ENCODE results near the gene UIMC1.

Gene UIMC1

DNA sequence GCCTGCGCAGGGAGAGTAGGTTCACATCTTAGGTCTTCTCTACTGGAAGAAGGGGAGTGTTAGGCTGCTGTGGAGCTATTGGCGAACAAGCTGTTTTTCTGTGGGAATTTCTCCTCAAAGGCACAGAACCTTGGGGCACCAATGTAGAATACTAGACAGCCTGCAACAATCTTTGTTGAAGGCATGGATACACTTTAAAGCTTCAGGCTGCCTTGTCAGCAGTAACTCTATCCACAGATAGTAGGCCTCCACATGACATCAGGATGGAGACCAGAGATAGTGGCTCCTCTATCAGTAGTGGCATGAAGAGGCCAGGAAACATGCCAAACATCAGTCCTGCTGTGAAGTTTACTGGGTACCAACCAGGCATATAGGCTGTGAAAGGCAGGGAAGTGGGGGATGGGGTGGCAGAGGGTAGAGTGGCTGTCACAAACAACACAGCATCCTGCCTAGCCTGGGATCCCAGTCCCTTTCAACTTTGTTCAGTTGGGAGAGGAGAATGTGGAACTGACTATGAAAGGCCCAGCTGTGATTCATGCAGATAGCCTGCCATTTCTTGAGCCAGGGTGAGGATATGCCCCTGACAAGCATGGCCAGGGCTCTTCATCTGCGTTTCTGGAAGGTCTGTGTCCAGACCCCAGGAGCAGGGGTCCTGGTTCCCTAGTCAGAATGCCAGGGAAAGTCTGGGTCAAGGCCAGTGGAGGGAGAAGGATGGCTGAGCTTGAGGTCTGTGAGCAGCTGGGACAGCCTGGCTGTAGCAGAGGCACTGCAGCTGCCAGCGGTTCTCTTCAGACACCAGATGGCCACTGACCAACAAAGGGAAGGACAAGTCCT is 106.4 kb downstream of the UIMC1 start:
- Histone ChIP-seq H3K27me3 (ENCODE audit: control insufficient read depth, insufficient read depth, low read length) (no peaks in the 10 kb centered on the region), H3K4me1 (ENCODE audit: control insufficient read depth, insufficient read depth, low read length) (peaks cover 6% of the 10 kb centered on the region), H3K9me3 (ENCODE audit: control insufficient read depth, insufficient read depth, low read length) (no peaks in the 10 kb centered on the region)

DNA sequence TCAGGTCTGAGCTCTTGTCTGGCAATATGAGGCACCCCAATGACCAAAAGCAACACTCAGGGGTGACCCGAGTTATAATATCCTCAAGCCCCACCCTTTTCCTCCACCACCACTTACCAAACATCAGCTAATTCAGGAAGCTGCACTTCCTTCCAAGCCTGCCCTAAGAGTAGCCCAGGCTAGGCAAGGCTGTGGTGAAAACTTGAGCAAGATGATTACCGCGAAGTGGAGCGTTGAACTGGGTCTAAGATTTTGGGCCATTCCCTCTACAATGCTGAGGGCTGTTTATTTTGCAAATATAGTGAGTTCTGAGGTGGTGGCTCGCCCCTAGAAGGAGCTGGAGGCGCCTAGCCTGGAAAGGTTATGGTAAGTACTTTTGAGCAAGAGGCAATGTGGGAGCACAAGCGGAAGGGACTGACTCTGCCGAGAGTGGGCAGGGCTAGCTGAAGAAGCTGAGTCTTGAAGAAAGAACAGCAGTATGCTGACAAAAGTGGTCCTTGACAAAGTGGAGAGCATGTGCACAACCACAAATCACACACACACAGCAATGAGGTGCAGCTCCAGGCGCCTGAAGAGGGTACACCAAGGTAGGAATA is 107.2 kb downstream of the UIMC1 start, which contains the start of gene HK3:
Gene HK3 (minus strand): TSS at position 51 of the 596 bp plus-strand sequence. CDS start 3,187 bp downstream, outside the sequence.
- Histone ChIP-seq H3K36me3 (ENCODE audit: control insufficient read depth, insufficient read depth, low read length) (peaks cover 13% of the 10 kb centered on the region), H3K9me3 (ENCODE audit: control insufficient read depth, insufficient read depth, low read length) (no peaks in the 10 kb centered on the region), H3K4me1 (ENCODE audit: control insufficient read depth, insufficient read depth, low read length) (peaks cover 6% of the 10 kb centered on the region), H3K9ac (ENCODE audit: low read depth, low read length) (no peak within 1 kb of the TSS), H3K4me3 (ENCODE audit: low read depth, low read length) (no peak within 1 kb of the TSS), H3K27me3 (ENCODE audit: control insufficient read depth, insufficient read depth, low read length) (no peaks in the 10 kb centered on the region)

More for the DNA sequence above, 106.4 kb downstream of the UIMC1 start:
- Histone ChIP-seq H3K9ac (ENCODE audit: low read depth, low read length) (no peak overlapping the region), H3K4me3 (ENCODE audit: low read depth, low read length) (no peak overlapping the region), H3K36me3 (ENCODE audit: control insufficient read depth, insufficient read depth, low read length) (peaks cover 15% of the 10 kb centered on the region)

DNA sequence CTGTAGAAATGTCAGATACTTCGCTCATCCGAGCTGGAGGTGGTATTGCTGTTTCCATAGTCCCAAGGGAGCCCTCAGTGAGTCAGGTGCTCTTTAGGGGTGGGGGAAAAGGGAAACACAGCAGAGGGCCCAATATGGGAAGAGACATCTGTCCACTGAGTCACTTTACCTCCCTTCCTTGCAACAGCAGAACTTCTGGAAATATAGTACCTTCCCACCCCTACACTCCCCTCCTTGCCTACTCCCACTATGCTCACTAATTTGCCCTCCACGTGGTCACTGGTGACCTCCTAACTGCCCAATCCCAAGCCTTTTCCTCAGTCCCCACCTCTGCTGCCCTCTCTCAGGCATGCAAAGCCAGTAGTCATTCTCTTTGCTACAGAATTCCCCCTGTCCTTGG is 109.3 kb downstream of the UIMC1 start:
- no peak overlapping the region for H3K9ac ChIP-seq (ENCODE audit: low read depth, low read length)
- H3K9me3 ChIP-seq (ENCODE audit: control insufficient read depth, insufficient read depth, low read length) = no peaks in the 10 kb centered on the region
- H3K36me3 ChIP-seq (ENCODE audit: control insufficient read depth, insufficient read depth, low read length) = no peaks in the 10 kb centered on the region
- H3K27me3 ChIP-seq (ENCODE audit: control insufficient read depth, insufficient read depth, low read length) = no peaks in the 10 kb centered on the region
- H3K4me3 ChIP-seq (ENCODE audit: low read depth, low read length) = no peak overlapping the region
- H3K4me1 ChIP-seq (ENCODE audit: control insufficient read depth, insufficient read depth, low read length) = peaks cover 6% of the 10 kb centered on the region

DNA sequence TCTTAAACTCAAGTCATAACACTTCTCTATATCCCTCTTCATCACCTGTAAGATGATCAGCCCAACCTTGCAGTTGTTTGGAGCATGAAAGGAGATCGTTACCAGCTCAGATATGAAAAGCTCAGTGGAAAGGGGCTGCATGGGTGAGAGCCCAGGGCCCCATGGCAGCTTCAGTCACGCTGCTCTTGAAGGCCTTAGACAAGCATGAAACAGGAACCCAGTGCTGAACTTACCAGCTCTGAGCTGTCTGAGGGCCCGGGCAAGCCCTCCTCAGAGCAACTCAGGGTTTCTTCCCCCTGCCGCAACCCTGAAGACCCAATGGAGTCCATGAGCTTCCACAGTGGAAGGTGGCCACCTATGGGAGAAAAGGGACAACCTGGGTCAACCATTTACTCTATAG is 110.7 kb downstream of the UIMC1 start:
- H3K9ac ChIP-seq (ENCODE audit: low read depth, low read length) = no peak overlapping the region

DNA sequence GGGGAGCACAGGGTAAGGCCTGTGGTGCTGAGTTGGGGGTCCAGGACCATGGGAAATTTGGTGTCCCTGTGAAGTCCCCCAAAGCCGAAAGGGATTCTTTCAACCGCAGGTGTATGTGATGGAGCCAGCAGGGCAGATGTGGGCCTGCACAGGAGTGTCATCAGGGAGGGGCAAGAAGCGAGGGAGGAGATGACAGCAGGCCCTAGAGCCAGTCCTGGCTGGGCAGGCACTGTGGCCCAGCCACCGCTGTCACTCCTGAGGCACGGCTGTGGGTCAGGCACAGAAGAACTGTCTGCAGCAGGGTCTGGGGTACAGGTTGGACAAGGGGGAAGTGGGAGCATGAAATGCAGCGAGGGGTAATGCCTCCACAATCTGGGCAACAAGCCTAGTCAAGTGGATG is 112.3 kb downstream of the UIMC1 start:
- no peaks in the 10 kb centered on the region for H3K9me3 ChIP-seq (ENCODE audit: control insufficient read depth, insufficient read depth, low read length)

More for the DNA sequence above, 110.7 kb downstream of the UIMC1 start:
- H3K4me1 ChIP-seq (ENCODE audit: control insufficient read depth, insufficient read depth, low read length) = peaks cover 6% of the 10 kb centered on the region
- no peaks in the 10 kb centered on the region for H3K36me3 ChIP-seq (ENCODE audit: control insufficient read depth, insufficient read depth, low read length)
- no peaks in the 10 kb centered on the region for H3K27me3 ChIP-seq (ENCODE audit: control insufficient read depth, insufficient read depth, low read length)
- no peaks in the 10 kb centered on the region for H3K9me3 ChIP-seq (ENCODE audit: control insufficient read depth, insufficient read depth, low read length)
- H3K4me3 ChIP-seq (ENCODE audit: low read depth, low read length) = no peak overlapping the region

DNA sequence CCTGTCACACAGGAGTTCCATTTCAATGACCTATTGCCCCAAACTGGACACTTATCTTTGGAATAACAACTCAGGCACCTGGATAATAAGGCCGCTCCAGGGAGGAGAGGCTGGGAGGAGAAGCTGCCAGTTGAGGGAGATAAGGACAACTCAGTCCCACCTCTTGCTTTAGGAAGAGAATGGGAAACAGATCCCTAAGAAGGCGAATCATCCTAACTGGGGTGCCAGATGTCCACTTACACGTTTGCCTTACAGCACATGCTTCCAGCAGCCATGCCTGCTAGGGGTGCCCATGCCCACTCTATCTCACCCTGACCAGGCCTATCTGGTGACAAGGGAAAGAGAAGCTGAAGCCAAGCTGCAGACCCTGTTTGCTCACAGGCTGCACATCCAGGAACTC is 113.9 kb downstream of the UIMC1 start:
- H3K9ac ChIP-seq (ENCODE audit: low read depth, low read length) = no peak overlapping the region
- H3K27me3 ChIP-seq (ENCODE audit: control insufficient read depth, insufficient read depth, low read length) = no peaks in the 10 kb centered on the region
- no peak overlapping the region for H3K4me3 ChIP-seq (ENCODE audit: low read depth, low read length)
- H3K36me3 ChIP-seq (ENCODE audit: control insufficient read depth, insufficient read depth, low read length) = no peaks in the 10 kb centered on the region
- H3K9me3 ChIP-seq (ENCODE audit: control insufficient read depth, insufficient read depth, low read length) = no peaks in the 10 kb centered on the region
- no peaks in the 10 kb centered on the region for H3K4me1 ChIP-seq (ENCODE audit: control insufficient read depth, insufficient read depth, low read length)

More for the DNA sequence above, 112.3 kb downstream of the UIMC1 start:
- H3K4me3 ChIP-seq (ENCODE audit: low read depth, low read length) = no peak overlapping the region
- no peaks in the 10 kb centered on the region for H3K36me3 ChIP-seq (ENCODE audit: control insufficient read depth, insufficient read depth, low read length)
- H3K9ac ChIP-seq (ENCODE audit: low read depth, low read length) = no peak overlapping the region
- H3K27me3 ChIP-seq (ENCODE audit: control insufficient read depth, insufficient read depth, low read length) = no peaks in the 10 kb centered on the region
- H3K4me1 ChIP-seq (ENCODE audit: control insufficient read depth, insufficient read depth, low read length) = peaks cover 2% of the 10 kb centered on the region

DNA sequence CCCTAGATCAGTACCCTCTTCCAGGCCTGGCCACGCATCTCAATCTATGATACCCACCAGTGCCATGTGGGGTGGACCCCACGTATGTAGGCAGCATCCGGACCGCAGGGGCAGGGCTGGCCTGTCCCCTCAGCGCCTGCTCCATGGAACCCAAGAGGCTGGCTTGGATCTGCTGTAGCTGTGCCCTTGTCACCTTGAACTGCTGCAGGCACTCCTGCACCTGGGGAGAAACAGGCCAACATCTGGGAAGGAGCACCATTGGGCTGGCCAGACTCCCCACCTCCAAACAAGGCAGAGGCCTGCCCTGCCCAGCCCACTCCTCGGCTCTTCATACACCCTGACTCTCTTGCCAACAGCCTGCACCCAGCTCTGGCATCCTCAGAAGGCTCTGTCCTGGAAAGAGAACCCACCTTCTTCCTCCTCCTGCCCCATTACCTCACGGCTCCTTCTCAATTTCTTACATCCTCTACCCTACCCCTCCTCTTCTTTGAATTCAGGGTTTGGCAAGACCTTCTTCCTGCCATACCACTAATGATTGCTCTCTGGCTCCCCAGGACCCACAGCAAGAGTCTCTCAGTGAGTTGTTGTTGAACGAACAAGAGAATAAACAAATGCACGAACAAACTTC is 115.1 kb downstream of the UIMC1 start:
- Histone ChIP-seq H3K4me3 (ENCODE audit: low read depth, low read length) (no peak overlapping the region), H3K36me3 (ENCODE audit: control insufficient read depth, insufficient read depth, low read length) (no peaks in the 10 kb centered on the region), H3K9me3 (ENCODE audit: control insufficient read depth, insufficient read depth, low read length) (no peaks in the 10 kb centered on the region), H3K27me3 (ENCODE audit: control insufficient read depth, insufficient read depth, low read length) (no peaks in the 10 kb centered on the region), H3K9ac (ENCODE audit: low read depth, low read length) (no peak overlapping the region), H3K4me1 (ENCODE audit: control insufficient read depth, insufficient read depth, low read length) (no peaks in the 10 kb centered on the region)

DNA sequence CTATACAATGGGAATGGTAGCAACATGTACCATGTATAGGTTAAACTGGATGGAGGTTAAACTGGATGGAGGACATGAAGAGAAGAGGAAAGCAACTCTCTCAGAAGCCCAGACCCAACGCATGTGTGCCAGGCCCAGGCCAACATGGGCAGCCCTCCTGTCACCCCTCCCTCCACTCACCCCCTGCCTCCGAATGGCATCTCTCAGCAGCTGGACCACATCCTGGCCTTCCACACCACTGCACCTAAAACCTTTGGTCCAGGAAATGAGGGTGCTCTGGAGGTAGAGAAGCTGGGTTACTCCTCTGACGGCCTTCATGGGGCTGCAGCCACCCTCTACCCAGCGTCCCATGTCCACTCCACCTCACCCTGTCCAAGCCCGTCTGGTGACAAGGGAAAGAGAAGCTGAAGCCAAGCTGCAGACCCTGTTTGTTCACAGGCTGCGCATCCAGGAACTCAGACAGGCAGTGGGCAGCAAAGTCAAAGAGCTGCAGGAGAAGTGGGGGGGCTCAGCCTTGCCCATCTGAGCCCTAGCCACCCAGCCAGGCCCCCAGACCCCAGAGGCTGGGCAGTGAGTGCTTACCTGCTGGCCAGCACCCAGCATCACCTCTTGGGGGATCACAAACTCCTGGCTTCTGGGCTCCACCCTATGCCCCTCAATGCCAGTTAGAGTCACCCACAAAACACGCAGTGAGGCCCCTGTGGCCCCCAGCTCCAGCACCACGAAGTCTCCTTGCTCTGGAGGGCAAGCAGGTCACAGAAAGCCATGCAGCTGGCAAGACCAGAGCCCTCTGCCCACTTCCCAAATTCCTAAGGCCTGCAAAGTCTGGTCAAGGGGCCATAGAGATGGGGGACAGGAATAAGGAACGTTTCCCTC is 115.9 kb downstream of the UIMC1 start:
- no peaks in the 10 kb centered on the region for H3K4me1 ChIP-seq (ENCODE audit: control insufficient read depth, insufficient read depth, low read length)
- no peak overlapping the region for H3K9ac ChIP-seq (ENCODE audit: low read depth, low read length)
- H3K36me3 ChIP-seq (ENCODE audit: control insufficient read depth, insufficient read depth, low read length) = no peaks in the 10 kb centered on the region

DNA sequence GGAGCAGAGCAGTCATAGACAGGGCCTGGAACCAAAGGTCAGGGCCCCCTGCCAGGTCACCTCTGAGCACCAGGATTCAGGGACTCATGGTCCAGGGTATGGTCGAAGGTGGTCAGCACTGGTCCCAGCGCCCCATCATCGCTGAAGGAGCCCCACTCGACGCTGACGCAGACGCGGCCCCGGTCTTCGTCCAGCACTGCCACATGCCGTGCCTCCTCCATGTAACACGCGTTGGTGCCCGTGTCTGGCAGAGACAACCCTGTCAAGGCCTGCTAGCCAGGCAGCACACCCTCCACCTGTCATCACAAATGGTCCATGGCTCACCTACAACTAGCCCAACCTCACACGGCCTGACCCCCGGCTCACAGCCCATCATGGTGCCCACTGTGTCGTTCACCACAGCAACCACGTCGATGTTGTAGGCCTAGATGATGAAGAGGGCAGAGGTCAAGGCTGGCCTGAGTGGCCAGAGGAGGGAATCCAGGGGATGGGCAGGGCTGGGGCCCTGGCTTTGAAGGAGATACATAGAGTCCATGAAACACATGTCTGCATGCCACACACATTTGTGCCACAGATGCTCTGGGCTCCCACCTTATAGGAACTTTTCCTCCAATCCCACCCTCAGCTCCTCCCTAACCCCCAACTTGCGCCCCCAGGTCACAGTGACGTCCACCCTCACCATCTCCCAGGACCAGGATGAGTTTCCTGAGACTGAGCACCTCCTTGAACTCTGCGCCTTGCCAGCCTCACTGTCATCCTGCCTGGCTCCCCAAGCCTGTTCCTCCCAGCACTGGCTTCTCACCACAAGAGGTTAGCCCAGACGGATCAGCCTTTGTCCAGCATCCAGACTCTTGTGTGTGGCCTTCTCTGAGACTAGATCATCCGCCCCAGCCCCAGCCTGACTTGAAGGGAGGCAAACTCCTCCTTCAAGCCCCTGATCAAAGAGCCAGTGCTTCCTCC is 117.0 kb downstream of the UIMC1 start:
- H3K36me3 ChIP-seq (ENCODE audit: control insufficient read depth, insufficient read depth, low read length) = no peaks in the 10 kb centered on the region
- H3K4me3 ChIP-seq (ENCODE audit: low read depth, low read length) = no peak overlapping the region
- H3K9me3 ChIP-seq (ENCODE audit: control insufficient read depth, insufficient read depth, low read length) = no peaks in the 10 kb centered on the region
- no peaks in the 10 kb centered on the region for H3K4me1 ChIP-seq (ENCODE audit: control insufficient read depth, insufficient read depth, low read length)
- H3K9ac ChIP-seq (ENCODE audit: low read depth, low read length) = no peak overlapping the region
- no peaks in the 10 kb centered on the region for H3K27me3 ChIP-seq (ENCODE audit: control insufficient read depth, insufficient read depth, low read length)

More for the DNA sequence above, 115.9 kb downstream of the UIMC1 start:
- Histone ChIP-seq H3K4me3 (ENCODE audit: low read depth, low read length) (no peak overlapping the region), H3K27me3 (ENCODE audit: control insufficient read depth, insufficient read depth, low read length) (no peaks in the 10 kb centered on the region), H3K9me3 (ENCODE audit: control insufficient read depth, insufficient read depth, low read length) (no peaks in the 10 kb centered on the region)

DNA sequence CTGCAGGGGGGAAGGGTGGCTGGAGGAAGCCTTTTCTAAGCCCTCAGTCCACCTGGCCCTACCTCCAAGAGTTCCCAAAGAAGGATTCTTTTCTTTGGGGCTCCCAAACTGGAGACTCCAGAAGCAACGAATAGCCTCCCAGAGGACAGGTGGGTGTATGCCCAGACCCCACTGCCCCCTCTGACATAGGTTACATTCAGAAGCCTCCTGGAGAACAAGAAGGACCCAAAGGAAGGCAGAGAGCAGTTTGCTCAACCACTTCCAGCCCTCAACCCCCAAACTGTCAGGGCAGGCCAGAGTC is 117.8 kb downstream of the UIMC1 start:
- Histone ChIP-seq H3K4me3 (ENCODE audit: low read depth, low read length) (no peak overlapping the region), H3K27me3 (ENCODE audit: control insufficient read depth, insufficient read depth, low read length) (no peaks in the 10 kb centered on the region), H3K4me1 (ENCODE audit: control insufficient read depth, insufficient read depth, low read length) (no peaks in the 10 kb centered on the region), H3K9ac (ENCODE audit: low read depth, low read length) (no peak overlapping the region), H3K36me3 (ENCODE audit: control insufficient read depth, insufficient read depth, low read length) (no peaks in the 10 kb centered on the region), H3K9me3 (ENCODE audit: control insufficient read depth, insufficient read depth, low read length) (no peaks in the 10 kb centered on the region)
